ENCODE results near the gene SH3PXD2A.

Gene SH3PXD2A

DNA sequence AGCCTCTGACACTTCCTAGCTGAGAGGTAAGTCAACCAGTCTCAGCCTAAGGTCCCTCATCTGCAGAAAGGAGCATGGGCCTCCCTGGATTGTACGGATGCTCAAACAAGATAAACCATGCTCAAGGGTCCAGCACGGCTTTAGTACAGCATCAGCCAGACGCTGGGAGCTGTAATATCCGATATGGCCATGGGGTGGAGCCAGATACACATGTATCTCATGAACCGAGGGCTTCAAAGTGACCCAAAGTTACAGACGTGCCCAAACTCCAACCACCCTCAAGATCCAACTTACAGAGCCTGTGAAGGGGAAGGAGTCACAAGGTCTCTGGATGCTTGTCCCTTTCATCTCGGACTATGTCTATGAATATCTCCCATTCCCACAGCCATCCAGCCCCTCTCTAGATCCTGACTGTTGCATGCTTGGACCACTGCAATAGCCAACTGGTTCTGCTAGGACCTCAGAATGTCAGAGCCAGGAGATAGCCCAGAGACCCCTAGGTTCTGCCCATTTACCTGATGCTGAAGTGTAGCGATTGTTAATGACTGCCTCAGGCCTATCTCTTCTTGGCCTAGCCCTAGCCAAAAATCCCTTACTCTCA, 142.4 kb downstream of the SH3PXD2A start:
- in situ Hi-C loops (cut with MboI; ENCODE audit: low sequenced_read_pairs), result loop anchor here (25.0 kb wide), 1 partner anchor 149 kb away; the partner anchor contains the start of gene SH3PXD2A

DNA sequence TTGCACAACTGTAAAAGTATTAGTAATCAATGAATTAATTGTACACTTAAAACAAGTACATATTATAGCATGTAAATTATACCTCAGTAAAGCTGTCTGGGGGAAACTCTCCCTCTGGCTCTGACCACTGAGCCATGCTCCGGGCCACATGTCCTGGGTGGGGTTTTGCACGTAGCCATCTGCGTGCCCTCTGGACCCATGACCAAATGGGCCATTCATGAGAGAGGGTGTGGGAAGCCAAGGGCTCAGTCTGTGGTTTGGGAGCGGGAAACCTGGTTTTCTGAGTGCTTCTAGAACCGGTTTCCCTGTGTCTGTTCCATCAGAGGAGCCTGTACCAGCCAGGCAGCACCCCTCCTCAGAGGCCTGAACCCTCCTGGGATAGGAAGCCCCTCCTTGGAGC, 143.2 kb downstream of the SH3PXD2A start:
- in situ Hi-C loops (cut with MboI; ENCODE audit: low sequenced_read_pairs), result loop anchor here (25.0 kb wide), 1 partner anchor 150 kb away; the partner anchor contains the start of gene SH3PXD2A

DNA sequence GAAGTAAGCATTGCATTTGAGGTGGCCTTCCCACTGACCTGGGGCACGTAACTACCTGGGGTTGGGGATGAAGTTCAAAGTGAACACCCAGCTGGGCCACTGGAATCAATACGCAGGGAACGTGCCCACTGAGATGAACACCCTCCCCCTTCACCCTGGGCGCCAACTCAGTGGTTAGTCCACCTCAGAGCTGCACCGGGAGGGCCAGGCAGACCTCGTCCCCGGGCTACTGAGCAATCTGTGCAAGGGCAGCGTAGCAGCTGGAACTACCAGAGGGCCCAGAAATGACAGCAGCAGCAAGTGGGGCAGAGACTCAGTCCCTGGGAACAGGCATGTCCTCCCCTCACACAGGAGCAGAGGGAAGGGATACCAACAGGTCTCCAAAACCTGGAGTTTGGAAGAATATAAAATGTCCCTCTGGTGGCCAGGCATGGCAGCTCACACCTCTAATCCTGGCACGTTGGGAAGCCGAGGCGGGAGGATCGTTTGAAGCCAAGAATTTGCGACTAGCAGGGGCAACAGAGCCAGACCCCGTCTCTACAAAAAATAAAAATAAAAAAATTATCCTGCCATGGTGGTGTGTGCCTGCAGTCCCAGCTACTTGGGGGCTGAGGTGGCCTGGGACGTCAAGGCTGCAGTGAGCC, 143.9 kb downstream of the SH3PXD2A start:
- in situ Hi-C loops (cut with MboI; ENCODE audit: low sequenced_read_pairs), result loop anchor here (25.0 kb wide), 1 partner anchor 151 kb away; the partner anchor contains the start of gene SH3PXD2A

DNA sequence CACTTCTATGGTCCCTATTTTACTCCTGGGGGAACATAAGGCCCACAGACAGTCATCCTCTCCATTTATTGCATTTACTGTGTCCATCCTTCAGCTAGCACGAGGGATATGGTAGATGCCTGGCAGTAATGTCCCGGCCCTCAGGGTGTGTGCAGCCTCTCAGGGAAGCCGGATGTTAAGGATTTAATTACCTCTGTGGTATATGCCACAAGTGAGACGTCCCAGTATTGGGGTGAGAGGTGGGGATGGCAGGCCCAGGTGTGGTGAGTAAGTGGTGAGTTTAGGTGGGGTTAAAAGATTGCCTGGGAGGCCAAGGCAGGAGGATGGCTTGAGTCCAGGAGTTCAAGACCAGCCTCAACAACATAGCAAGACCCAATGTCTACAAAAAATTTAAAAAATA, 144.9 kb downstream of the SH3PXD2A start:
- in situ Hi-C loops (cut with MboI; ENCODE audit: low sequenced_read_pairs), result loop anchor here (25.0 kb wide), 1 partner anchor 152 kb away; the partner anchor contains the start of gene SH3PXD2A

DNA sequence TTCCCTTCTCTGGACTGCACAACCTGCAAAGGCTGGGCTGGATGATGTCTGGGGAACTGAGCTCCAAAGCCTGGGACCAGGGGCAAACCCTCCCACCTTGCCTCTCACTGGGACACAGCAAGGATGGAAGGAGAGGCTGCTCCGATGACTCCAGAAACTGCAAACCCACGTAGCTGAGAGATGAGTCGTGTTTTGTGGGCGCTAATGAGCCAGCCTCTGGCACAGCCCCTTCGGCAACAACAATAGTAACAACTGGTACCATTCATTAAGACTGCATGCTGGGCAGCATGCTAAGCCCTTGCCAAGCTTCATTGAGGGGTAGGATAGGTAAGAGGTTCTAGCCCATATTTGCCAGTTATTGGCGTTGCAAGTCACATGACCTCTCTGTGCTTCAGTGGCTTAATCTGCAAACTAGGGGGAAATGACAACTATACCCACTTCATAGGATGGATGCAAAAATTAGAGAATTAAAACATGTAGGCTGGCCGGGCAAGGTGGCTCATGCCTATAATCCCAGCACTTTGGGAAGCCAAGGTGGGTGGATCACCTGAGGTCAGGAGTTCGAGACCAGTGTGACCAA, 145.9 kb downstream of the SH3PXD2A start:
- in situ Hi-C loops (cut with MboI; ENCODE audit: low sequenced_read_pairs), result loop anchor here (25.0 kb wide), 1 partner anchor 153 kb away; the partner anchor contains the start of gene SH3PXD2A

DNA sequence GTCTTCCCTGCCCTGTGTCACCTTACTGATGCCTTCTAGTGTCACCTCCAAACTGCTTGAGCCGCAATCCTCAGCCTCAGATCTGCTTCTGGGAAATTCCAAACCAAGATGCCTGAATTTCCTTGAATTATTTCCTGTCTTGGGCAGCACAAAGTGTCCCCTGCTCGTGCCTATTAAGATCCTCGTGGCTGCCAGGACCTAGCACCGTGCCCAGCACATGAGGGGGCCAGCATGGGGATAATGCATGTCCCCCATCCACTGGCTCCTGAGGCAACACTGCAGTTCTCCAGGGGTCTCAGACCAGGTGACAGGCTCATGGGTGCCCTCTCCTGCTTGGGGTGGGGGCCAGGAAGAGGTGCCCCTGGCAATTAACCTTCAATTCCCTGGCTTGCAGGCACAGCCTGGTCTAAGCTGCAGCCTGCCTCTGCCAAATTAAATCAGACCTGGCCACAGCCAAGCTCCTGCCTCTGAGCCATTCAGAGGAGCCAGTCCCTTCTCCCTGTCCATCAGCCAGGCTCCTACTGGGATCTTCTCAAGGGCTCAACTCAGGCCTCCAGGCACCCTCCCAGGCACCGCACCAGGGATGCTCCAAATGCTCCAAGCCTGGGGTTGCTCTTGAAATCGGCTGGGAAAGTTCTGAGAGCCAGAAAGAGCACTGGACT, 146.6 kb downstream of the SH3PXD2A start:
- in situ Hi-C loops (cut with MboI; ENCODE audit: low sequenced_read_pairs), result loop anchor here (25.0 kb wide), 1 partner anchor 154 kb away; the partner anchor contains the start of gene SH3PXD2A

DNA sequence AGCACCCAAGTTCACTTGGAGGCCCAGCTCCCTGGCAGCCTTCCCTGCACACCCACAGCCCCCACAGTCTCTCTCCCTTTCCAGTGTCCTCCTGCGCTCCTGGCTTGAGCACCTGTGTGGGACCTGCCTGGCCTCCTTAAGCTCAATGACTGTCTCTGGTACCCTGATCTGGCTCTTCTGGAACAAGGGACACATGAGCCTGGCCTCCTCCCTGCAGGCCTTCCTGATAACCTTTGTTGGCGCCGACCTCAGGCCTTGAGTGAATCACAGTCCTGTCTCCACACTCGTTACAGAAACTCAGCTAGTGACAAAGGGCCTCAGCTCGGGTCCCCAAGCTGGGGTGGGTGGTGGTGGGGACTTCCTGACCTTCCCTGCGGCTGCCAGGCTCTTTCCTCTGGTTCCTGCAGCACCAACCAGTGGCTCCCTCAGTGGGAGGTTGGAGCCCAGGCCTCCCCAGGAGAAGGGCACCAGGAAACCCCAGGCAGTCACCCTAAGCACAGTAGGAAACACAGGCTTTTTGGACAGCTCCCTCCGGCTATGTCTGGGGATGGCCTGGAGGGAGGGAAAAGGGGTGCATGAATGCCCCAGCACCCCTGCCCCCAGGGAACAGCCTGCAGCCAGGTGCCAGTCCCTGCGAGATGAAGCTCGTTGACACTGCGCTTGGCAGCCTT, 147.3 kb downstream of the SH3PXD2A start:
- in situ Hi-C loops (cut with MboI; ENCODE audit: low sequenced_read_pairs), result loop anchor here (25.0 kb wide), 1 partner anchor 154 kb away; the partner anchor contains the start of gene SH3PXD2A

DNA sequence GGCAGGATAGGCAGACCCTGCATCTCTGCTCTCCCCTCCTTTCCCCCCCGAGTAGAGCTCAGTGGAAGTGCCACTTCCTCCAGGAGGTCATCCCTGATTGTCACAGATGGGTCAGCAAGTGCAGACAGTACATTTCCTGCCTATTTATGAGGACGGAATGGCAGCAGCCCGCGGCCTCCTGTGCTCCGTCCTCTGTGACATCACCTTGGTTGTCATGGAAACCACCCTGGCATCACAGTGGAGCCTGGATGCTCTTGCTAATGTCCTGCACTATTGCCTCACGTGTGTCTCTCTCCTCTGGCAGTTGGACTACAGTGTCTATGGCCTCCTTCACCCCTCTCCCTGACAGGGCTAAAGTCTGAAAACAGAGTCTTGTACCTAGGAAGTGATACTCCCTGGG, 148.6 kb downstream of the SH3PXD2A start:
- in situ Hi-C loops (cut with MboI; ENCODE audit: low sequenced_read_pairs), result loop anchor here (25.0 kb wide), 1 partner anchor 156 kb away; the partner anchor contains the start of gene SH3PXD2A

DNA sequence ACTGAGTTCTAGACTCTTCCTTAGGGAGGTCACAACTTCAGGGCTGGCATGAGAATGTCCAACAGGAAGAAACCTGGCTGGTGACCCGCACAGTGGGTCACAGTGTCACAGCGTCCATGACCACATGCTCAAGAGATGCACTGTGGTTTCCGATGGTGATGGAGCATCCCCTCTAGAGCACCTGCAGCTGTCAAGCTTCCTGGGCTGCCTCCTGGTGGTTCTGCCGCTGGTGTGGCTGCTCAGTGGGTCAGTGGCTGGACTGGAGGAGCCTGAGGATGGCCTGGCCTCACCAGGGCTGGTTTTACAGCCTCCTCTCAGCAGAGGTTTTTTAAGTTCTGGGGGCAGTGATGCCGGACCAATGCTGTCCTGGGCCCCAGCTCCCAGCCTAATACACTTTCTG, 149.3 kb downstream of the SH3PXD2A start:
- in situ Hi-C loops (cut with MboI; ENCODE audit: low sequenced_read_pairs), result loop anchor here (25.0 kb wide), 1 partner anchor 156 kb away; the partner anchor contains the start of gene SH3PXD2A

DNA sequence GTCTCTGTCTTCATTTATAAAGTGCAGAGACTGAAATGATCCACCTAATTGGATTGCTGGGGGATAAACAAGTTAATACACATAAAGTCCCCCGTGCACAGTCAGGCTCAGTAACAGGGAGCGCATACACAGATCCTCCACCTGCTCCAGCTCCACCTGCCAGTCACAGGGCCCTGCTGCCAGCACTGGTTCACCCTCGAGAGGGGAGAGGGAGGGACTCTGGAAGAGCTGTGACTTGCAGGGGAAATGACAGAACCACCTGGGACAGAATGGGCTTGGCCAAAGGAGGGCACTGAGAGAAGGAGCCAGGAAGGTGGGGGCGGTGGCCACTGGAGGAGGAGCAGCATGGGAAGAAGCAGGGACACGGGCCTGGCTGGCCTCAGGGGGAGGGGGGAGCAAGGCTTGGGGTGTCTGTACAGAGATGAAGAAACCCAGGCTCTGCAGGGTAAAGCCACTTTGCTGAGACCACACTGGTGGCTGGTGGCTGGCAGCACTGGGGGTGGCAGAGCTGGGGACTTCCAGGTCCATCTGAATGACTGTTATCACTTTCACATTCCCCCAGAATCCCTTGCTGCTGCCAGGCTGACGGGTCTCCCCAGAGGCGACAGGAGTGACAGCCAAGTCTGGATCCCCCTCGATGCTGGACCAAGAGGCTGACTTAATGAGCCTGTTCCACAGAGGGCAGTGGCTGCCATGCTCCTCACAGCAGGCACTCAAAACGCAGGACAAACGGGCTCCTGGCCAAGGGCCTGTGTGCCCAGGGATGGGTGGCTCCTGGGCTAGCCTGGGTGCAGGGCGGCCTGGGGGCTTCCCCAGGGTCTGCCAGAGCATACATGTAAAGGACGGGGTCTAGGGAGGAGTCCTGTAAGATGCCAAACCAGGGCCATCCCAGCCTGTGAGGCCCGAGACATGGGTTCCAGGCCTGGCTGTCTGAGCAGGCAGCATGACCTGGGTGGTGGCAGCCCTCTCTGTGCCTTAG, 151.1 kb downstream of the SH3PXD2A start:
- in situ Hi-C loops (cut with MboI; ENCODE audit: low sequenced_read_pairs), result loop anchor here (25.0 kb wide), 1 partner anchor 158 kb away; the partner anchor contains the start of gene SH3PXD2A

DNA sequence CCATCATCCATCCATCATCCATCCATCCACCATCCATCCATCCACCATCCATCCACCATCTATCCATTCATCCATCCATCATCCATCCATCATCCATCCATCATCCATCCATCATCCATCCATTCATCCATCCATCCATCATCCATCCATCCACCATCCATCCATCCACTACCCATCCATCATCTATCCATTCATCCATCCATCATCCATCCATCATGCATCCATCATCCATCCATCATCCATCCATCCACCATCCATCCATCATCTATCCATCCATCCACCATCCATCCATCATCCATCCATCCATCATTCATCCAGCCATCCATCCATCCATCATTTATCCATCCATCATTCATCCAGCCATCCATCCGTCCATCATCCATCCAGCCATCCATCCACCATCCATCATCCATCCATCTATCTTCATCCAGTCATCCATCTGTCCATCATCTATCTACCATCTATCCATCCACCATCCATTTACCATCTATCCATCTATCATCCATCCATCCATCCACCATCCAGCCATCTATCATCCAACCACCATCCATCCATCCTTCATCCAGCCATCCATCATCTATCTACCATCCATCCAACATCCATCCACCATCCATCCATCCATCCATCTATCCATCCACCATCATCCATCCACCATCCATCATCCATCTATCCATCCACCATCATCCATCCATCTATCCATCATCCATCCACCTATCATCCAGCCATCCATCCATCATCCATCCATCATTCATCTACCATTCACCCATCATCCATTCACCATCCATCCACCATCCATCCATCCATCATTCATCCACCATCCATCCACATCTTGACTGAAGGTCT, 153.8 kb downstream of the SH3PXD2A start:
- in situ Hi-C loops (cut with MboI; ENCODE audit: low sequenced_read_pairs), result loop anchor here (25.0 kb wide), 1 partner anchor 161 kb away; the partner anchor contains the start of gene SH3PXD2A

DNA sequence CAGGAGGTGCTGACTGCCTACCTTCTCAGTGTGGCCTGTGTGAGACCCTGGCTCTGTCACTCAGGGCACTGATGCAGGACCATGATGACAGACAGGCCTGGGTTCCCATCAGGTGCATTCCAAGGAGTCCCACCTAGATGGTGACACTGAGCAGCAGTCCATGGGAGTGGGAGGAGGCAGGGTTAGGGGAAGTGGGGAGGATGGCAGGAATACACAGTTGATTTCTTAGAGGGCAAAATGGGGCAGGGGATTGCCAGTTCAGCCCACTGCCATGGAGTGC, 155.0 kb downstream of the SH3PXD2A start:
- in situ Hi-C loops (cut with MboI; ENCODE audit: low sequenced_read_pairs), result loop anchor here (25.0 kb wide), 1 partner anchor 162 kb away; the partner anchor contains the start of gene SH3PXD2A

DNA sequence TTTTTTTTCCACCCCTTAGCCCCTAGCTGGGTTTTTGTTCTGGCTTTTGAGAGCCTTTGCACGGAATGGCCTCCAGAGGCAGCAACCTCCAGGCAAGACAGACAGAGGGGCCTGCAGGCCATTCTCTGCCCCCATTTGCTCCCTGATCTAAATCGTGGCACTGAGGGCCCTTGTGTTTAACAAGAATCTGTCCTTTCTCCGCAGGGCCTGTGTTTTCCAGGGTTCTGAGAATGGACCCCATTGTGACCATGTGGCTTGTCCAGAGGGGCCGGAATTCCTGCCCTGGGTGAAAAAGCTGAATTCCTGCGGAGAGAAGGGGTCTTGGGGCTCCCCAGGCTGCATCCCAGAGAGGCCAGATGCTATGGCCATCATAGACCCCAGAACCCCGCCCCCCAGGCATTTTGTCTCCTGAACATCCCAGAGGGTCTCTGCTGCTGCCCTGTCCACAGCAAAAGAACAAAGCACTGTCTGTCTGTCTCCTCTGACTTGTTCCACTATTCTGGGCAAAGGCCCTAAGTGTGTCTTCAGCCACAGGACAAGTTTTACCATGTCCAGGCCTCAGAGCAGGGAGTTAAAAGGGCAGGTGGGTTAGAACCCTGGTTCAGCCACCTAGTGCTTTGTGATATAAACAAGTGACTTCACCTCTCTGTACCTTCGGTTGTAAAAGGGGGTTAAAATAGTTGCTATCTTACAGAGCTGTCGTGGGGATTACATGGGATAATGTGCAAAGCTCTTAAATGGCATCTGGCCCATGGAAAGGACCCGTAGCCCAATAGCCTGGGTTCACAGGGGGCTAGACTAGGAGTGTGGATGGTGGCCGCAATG, 155.6 kb downstream of the SH3PXD2A start:
- in situ Hi-C loops (cut with MboI; ENCODE audit: low sequenced_read_pairs), result loop anchor here (25.0 kb wide), 1 partner anchor 162 kb away; the partner anchor contains the start of gene SH3PXD2A

DNA sequence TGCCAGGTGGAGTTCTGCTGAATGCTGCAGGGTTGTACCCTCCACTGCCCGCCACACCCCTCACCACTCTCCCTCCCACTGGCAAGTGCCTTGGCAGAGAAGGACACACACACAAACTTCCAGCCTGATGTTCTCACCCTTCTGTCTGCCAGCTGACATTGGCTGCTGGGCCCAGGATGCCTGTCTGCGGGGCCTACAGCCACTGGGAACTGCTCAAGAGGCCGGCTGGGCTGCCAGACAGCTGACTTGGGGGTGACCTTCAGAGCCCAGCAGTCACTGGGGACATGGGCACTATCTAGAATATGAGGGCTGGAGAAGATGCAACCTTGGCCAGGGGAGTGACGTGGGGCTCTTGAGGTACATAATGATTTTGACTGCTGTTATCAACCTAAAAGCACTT, 157.1 kb downstream of the SH3PXD2A start:
- in situ Hi-C loops (cut with MboI; ENCODE audit: low sequenced_read_pairs), result no loop called here

DNA sequence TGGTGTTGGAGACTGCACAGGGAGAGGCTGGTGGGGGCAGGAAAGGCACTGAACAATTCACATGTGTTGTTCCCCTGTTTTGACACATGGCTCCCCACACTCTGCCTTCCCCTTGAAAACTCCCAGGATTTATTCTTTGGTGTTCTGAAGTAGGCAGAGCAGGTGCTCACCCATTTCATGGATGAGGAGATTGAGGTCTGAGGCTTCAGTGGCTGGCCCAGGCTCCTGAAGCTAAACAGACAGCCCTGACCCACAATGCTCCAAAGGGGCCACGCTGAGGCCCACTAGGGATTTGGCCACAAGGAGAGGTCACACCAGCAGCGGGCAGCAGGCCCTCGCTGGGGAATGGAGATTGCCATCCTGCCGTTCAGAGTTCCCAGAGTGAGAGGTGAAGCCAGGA, 157.6 kb downstream of the SH3PXD2A start:
- in situ Hi-C loops (cut with MboI; ENCODE audit: low sequenced_read_pairs), result no loop called here

DNA sequence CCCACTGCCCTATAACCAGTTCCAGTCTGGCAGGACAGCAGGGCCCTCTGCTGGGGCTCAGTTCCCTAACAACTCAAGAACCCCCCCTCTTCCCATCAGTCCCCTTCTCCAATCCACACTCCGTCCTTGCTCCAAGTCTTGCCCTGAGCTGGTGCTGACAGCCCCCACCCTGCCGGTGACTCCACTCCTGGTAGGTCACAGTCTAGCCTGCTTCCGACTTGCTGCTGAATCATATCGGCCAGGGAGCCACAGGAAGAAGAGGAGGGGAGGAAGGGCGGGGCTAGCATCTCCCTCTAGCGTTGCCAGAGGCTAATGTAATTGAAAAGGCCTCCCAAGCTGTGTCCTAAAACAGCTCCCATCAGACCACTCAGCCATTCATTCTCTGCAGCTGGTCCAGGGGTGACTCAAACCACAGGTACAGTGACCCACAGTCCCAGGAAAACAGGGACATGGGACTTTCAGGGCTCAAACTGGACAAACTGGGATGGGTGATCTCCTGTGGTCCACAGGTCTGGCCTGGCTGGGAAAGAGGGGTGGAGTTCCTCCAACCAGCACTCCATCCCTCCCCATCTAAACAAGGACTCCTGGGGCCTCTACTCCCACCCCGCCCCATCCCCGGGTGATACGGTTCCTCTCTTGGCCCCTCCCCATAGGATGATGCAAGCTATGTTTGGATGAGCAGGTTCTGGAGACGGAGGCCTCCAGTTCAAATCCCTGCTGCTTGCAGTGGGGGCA, 158.8 kb downstream of the SH3PXD2A start:
- in situ Hi-C loops (cut with MboI; ENCODE audit: low sequenced_read_pairs), result no loop called here

DNA sequence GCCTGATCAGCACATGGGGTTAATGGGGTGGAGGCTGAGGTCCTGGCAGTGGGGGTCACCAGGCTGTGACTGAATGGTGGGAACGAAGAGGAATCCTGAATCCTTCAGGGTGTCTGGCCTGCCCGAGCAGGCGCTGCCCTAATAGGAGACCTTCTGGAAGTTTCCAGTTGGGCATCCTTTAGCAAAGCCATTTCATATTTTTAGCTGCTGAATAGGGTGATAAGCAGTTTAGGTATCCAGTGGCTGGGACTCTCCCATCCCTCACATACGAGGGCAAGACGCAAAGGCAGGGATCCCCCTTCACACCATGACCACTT, 159.3 kb downstream of the SH3PXD2A start:
- in situ Hi-C loops (cut with MboI; ENCODE audit: low sequenced_read_pairs), result no loop called here
